Activated CD4-positive, alpha-beta T cell treated with anti-CD3 and anti-CD28 coated beads for 48 hours (primary cell): Measurements from ENCODE around the gene NTM.
"Not testable (repeated sequence)": the region's sequence is repeated elsewhere in the genome, so short reads cannot be mapped to it uniquely, and the experiment has no call there.

ENCODE experiments used
- DNase-seq: peaks from one replicate; pipeline ENCODE4 v3.0.0-alpha.2; 2020

Gene NTM

DNA sequence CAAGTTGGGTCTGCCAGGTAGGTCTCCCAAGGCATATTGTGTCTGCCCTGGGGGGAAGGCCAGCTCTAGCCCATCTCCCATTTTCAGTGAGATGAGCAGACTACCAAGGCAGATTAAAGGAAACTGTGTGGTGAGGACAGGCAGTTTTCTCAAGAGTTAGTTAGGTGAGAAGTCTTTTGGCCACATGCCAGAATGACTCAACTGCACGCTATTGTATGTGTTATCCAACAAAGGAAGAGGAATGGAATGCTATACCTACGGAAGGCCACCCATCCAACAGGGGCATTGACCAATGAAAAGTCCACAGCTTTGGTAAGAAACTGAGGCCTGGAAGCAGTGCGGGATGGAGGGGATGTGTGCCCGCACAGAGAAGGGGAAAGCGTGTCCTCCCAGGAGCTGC is 941.7 kb downstream of the NTM start:
- DNase-seq, result no peak

DNA sequence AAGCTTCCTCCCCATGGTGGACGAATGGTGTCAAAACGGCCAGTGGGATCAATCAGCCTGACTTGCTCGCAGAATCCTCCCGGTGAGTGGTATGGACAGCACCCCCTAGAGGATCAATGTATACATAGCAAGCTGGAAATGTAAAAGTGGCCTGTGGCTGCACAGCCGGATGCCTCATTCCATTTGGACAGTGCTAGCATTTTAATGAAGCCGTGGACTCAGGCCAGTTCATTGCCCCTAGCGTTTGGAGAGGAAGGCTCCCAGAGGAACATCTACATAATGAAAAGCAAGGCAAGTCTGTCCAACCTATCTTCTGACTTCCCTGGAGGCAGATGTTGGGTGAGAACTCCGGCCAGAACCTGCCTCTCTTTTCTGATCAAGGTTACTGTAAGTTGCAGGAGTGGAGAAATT is 942.3 kb downstream of the NTM start:
- DNase-seq, result no peak

DNA sequence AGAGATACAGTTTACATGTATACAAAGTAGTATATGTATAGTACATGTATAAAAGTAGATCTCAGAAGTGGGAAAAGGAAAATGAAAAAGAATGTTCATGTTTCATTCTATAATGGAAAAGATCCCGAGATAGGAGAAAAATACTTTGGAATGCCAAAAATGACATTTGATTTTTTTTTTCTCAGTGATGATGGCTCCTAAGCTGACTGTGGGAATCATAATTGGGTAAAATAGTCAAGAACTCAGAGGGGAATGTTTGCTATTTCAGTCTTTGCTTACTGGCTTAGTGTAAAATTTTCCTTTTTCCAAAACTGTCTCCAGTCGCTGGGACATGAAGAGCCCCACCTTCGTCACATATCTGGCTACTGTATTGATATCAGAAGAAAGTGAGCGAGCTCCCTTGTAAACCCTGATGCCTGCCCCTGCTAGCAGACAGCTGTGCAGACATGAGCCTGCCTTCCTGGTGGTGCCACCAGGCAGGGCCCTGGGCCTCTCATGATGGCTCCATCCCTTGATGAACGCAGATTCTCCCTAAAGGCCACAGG is 944.6 kb downstream of the NTM start:
- no peak for DNase-seq

DNA sequence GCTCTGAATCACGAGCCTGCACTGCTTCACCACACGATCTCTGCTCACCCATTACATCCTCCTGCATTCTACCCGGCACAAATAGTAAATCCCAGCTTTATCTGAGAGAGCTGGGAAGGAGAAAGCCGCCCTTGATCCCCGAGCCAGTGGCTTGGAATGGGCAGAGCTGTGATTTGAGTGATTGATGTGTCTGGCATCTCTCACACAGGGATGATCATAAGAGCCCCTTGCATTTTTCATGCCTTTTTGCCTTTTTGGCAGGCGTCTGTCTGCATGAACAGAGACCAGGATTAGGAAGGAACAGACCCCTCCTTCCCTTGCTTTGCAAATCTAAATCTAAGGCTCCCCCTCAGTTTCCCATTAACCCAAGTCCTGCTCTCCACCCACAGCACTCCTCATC is 945.3 kb downstream of the NTM start:
- no peak for DNase-seq

DNA sequence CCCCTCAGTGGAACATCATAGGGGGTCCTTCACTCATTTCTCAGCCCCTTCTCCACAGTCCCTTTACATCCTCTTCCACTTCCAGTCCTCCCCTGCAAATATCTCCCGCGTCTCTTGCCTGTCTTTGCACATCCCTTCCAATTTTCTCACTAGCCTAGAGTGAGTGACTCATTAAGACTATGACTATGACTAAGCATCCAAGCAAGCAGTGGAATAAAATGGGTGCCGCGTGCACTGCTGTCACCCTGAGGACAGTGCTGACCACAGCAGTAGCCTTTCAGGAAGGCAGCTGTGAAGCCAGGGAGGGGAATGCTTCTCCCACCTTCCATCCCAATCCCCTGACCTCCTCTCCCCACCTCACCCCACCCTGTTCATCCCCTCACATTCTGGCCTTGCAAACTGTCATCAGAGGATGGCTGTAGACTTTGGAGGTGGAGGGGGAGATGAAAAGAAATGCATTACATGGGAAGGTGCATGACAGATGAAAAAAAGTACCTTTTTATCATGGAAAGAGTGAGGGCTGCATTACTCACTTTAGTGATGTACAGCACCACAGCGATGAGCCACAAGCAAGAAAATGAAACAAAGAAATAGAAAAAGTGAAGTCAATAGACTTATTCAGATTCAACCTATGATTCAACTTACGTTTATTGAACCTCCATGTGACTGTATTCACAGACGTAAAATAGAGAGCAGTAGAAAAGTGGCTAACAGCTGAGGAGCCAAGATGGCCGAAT is 948.2 kb downstream of the NTM start:
- no peak for DNase-seq

DNA sequence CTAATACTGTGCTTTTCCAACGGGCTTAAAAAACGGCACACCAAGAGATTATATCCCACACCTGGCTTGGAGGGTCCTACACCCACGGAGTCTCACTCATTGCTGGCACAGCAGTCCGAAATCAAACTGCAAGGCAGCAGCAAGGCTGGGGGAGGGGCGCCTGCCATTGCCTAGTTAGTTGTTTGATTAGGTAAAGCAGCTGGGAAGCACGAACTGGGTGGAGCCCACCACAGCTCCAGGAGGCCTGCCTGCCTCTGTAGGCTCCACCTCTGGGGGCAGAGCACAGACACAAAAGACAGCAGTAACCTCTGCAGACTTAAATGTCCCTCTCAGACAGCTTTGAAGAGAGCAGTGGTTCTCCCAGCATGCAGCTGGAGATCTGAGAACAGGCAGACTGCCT is 949.0 kb downstream of the NTM start:
- not testable (repeated sequence) for DNase-seq

DNA sequence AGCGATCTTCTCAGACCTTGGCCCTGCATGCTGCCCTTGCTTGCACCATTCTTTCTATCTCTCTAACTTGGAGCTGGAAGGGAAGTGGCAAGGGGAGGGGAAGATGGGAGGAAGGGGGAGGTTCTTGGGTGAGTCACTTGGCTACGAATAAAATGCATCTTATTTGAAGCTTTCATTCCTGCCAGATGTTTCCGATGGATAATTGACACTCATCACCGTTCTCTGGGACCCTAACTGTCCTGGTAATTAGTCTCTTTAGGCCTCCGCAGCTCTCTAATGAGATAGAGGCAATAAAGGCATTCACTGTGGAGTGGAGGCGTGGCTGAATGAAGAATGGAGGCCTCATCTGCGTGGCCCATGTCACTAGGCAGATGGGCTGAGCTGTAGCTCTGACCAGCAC is 960.1 kb downstream of the NTM start:
- no peak for DNase-seq

DNA sequence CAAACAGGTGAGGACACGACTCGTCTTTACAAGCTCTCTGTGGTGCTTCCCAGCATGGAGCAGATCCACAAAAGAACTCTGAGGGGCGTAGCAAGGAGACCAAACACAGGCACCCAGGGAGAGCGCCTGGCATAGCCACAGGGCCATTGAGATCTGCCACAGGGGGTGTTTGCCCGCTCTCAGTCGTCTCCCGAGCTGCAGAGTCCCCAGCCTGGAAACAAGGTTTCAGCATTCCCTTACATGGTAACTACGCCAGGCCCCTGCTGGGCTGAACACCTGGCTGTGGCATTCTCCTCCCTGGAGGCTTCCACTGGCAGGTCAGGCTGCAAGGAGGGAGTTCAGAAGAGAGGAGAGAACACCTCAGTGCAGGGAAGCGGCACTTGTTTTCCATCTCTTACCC is 962.1 kb downstream of the NTM start:
- no peak for DNase-seq

DNA sequence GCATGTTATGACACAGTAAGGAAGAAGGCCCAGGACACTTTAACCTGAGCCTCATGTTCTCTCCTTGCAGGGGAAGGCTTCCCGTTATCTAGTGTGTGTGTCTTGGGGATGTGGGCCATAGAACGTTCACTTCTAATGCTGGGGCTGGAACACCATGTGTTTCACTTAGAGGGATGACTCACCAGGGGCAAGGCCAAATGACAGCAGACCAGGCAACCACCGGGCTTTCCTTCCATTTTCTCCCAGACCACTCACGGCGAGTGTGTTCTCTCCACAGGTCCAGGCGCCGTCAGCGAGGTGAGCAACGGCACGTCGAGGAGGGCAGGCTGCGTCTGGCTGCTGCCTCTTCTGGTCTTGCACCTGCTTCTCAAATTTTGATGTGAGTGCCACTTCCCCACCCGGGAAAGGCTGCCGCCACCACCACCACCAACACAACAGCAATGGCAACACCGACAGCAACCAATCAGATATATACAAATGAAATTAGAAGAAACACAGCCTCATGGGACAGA is 964.4 kb downstream of the NTM start:
- no peak for DNase-seq

DNA sequence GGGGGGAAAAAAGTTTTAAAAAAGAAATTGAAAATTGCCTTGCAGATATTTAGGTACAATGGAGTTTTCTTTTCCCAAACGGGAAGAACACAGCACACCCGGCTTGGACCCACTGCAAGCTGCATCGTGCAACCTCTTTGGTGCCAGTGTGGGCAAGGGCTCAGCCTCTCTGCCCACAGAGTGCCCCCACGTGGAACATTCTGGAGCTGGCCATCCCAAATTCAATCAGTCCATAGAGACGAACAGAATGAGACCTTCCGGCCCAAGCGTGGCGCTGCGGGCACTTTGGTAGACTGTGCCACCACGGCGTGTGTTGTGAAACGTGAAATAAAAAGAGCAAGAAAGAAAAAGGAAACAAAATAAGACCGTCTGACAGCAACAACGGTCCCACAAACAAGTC is 964.9 kb downstream of the NTM start:
- no peak for DNase-seq

DNA sequence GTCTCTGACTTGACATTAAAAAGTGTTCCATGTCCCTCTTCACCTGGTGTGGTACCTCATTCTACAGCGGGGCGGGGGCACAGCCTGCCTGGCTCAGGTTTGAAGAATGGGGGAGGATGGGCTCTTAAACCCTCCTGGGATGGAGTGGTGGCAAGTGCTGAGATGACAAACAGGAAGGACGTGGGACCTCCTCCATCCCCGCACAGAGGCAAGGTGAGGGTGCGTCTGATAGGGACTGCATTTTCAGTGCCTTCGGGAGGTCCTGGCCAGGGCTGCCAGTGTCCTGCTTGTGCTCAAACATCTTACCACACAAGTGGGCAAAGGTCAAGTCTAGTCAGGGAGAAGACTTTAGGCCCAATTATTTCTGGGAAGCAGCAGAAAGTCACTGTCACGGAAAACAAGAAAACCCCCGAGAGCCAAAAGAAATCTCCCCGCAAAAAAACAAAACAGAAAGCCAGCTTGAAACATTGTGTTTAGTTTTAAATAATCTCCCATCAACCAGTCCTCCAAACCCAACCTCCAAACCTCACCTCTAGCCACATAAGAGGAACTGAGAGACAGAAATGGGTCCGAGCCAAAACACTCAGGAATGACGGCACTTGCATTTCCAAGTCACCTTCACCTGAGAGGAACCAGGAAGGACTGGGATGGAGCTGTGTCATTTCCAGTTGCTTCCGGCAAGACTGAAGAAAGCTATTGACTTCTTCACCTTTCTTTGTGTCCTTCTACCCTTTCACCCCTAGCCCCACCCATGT is 966.5 kb downstream of the NTM start:
- no peak for DNase-seq

DNA sequence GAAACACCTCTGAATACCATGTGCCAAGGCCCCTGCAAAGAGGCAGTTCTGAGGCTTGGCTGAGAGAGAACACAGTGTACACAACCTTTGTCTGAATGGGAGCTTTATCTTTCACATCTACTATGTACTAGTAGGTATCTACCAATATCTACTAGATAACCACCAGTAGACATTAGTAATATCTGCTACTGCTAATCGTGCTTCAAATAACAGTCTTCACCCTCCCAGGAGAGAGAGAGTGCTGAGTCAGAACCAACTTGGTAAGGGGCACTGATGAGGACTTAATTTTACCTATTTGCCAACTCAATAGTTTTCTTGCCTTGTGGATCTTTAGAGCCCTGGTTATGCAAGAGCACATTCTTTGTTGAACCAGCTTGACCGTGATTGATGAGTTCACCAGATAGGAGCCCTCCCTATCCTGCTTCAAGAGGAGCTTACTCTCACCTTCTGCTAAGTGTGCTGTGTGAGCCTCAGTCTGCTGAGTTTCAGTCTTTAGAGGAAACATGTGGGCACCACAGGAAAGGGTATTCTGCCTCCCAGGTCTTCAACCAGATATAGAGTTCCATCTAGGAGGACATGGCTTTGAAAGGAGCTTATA is 967.5 kb downstream of the NTM start:
- no peak for DNase-seq

DNA sequence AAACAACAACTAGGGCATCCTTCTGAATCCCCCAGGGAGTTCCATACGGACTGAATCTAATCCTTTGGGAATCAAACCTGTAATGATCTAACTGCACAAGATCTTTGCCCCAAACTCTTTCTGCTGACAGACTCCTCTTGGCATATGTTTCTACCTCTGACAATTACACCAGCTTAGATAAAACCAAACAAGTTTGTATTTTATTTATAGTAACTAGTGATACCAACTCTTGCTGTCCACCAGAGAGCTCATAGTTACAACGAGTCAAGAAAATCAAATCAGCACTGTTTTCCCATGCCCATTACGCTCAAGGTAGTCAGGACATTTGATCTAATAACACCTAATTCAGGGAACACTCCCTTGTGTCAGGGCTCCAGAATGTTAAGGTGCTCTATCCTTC is 972.0 kb downstream of the NTM start:
- no peak for DNase-seq

DNA sequence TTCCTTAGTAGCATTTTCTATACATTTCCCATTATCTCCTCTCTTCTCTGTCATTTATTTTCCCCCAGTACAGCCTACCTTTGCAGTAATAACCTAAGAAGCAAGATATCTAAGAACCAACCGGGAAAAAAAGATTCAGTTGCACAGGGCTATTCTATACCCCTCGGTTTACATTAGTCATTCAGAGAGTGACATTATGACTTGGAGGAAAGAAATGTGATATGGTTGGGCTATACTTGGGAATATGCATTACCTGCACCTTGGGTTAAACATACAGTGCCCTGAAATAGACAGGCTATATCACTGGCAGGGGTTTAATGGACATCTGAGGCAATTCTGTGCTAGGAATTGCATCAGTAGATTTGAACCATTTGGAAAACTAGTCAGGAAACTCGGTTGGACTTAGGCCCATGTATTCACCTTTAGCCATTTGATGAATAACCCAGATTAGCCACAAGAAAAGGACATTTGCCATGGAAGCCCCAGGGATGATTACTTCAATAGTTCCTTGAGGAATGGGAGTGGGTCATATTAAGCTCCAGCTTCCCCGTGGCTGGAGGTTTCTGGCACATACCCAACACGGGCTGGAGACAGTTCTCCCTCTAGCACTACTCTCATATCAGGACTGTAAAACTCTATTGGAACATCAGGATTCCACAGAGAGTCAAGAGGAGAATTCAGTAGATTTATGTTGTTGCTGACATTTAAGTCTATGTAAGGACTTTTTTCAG is 973.2 kb downstream of the NTM start:
- DNase-seq, result no peak

DNA sequence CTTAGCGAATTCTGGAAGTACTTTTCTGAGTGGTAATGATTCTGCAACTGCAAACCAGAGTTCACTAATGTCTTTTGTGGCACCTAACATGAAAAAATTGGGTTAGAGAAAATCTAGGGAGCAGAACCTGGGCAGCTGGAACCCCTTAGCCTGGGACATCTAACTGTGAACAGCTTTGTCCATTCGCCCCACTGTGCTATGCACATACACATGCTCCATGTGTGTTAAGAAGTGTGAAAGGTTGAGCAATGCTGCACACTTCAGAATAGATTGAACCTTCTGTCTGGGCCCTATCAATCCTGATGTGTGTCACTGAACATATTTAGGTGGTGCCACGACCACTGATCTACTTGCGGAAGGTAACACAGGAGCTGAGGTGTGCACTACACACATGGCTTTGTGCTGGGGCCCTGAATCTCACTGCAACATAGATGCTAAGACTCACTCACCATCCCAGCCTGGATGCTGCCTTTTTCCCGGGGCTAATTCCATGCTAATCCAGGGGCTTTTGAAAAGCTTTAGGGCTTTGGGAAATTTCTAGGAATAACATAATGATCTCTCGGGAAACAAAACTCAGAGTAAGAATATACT is 976.2 kb downstream of the NTM start:
- no peak for DNase-seq

DNA sequence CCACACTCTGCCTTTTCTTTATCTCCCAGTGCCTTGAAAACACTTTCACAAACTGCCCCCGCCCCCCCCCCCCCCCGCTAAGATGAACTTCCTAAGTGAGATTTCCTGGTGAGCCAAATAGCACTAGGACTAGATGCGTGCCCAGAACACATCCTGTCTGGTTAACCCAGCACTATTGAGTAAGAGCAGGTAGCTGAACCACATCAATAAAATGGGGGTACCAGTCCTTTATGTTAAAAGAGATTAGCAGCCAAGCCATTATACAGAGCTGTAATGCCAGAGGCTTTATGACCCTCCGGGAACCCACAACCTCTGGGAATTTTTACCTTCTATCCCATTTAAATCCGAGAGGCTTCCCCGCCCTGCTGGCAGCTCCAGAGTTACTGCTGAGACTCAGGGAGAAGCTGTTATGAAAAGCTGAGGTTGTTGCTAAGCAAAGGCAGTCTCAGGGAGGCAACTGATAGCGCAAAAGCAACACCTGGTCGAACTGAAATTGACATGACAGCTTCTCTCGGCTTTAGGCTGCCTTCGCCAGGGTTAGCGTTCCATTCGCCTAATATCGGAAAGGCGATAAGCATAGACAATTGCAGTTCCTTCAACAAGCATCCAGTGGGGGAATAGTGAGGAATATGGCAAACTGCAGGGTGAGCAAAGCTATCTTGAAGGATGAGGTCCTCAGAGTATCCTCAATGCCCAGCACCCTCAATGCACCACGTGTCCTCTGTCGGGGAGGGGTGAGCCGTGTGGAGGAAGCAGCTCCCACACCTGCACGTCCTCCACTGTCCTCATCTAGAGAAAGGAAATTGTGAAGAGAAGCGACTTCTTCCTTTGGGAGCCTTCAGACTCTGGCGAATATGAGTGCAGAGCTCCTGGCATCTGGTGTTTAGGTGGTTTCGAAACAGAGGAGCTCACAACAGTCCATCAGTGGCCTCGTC is 977.0 kb downstream of the NTM start:
- no peak for DNase-seq

DNA sequence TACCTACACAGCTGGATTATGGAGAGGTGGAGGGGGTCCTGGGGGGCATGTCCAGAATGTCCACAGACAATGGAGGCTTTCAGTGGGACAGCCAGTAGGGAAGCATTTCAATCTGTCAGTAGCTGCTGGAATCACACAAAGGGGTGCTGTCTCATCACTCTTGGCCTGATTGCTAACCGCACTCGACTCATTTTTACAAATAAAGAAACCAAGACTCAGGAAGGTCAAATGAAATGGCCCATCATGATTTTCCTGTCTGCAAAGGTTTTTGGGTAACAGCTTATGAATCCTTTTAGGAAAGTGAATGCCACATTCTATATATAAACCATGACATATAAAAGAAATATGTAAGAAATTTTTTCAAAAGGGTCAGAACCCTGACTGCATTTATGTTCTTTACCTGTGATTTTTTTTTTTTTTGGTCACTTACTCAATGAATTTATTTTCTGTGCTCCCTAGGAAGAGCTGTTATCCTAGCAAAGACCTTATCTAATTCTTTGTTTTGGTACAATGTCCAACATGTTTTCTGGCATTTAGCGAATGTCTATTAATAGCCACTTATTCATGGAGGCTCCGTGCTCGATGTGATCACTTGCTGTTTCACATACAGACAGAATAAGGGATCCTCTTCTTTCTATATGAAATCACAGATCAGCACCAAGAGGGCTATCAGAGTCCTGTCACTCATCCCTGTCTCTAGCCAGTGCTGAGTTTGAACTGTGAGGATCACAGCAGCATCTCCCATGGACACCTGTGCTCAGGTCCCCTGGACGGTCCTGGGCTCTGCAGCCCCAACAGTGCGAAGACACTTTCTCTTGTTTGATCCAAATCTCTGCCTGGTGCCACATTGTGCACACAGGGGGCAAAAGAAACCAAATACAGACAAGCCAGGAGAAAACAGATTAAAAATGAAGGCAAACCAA is 979.7 kb downstream of the NTM start:
- DNase-seq, result no peak

DNA sequence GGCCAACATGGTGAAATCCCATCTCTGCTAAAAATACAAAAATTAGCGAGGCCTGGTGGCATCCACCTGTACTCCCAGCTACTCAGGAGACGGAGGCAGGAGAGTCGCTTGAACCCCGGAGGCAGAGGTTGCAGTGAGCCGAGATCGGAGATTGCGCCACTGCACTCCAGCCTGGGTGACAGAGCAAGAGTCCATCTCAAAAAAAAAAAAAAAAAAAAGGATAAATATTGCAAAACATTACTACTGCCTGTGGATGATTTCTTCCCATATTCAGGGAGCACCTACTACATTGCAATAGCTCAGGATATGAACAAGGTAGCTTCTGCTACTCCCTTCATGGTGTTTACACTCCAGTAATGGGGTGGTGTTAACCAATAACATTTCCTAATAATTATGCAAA is 980.6 kb downstream of the NTM start:
- DNase-seq, result no peak

DNA sequence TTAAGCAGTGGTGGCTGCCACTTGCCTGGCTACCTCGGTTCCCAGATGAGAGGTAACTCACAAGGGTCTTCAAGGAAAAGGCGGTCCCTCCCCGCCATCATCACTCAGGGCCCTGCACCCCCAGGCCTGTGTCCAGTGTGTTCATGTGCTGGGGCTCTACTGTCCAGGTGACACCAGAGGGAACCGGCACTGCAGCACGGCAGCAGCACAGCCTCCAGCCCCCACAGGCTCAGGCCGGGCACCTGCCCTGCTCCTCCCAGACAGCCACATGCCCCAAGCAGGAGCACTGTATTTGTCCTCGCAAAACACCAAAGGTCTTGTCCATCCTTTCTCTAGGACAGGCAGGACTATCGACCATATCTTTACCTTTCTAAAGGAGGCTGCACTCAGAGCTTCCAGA is 982.1 kb downstream of the NTM start:
- no peak for DNase-seq

DNA sequence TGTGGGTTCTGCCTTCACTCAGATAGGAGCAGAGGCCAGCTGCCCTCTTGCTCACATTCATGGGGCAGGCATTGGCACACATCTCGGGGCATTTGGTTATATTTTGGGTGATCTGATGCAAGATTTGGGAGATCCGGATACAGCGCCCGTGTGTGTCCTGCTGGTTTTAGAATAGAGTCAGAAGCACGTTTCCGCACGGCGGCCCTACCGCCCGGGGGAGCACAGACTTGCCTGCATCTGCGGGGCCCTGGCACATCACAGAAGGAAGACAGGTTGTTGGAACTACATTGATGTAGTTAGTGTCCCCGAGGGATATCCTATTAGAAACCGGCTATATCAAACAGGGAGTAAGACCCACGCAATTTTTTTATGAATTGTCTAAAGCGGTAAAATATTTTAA is 982.8 kb downstream of the NTM start:
- DNase-seq, result no peak
